Stomach (tissue), 4 donors: ENCODE measurements around the gene ANG.
"Not testable (repeated sequence)": the region's sequence is repeated elsewhere in the genome, so short reads cannot be mapped to it uniquely, and the experiment has no call there.

Experiments used
- CTCF ChIP-seq, 7 experiments: fragments of 450-650 bp in 4 of 7; fragments of 200-600 bp in 3 of 7; sonication (generic) in 3 of 7; IDR thresholded peaks; one replicate each; pipeline ENCODE4 v1.5.1; 2016 to 2019; ENCODE audit warnings: antibody characterized with exemption in 7 of 7, control low read depth in 2 of 7, mild to moderate bottlenecking in 1 of 7
- EP300 ChIP-seq: sonication (generic); formaldehyde crosslinking; IDR thresholded peaks from one replicate; pipeline ENCODE4 v1.6.1; 2017; ENCODE audit warnings: antibody characterized with exemption
- POLR2A ChIP-seq, 4 donors: fragments of 450-650 bp; IDR thresholded peaks; one replicate each; pipeline ENCODE4 v1.6.1; 2016; ENCODE audit warnings: antibody characterized with exemption in 4 of 4, control low read depth in 2 of 4, mild to moderate bottlenecking in 1 of 4, moderate library complexity in 1 of 4
- POLR2AphosphoS5 ChIP-seq, 3 donors: sonication (generic); formaldehyde crosslinking; IDR thresholded peaks; one replicate each; pipeline ENCODE4 v1.6.1; 2016; ENCODE audit warnings: antibody characterized with exemption in 3 of 3

DNA sequence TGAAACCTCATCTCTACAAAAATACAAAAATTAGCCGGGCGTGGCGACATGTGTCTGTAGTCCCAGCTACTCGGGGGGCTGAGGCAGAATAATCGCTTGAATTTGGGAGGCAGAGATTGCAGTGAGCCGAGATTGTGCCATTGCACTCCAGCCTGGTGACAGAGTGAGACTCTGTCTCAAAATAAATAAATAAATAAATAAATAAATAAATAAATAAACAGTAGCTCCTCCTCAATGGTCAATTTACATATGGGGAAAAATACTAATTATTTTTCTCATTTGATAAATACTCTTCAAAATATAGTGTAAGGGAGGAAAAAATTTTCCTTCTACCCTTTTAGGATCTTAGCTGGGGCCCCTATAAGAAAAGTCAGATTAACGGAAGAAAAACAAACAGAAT is 49.7 kb downstream of the ANG start:
- not testable (repeated sequence) for TF ChIP-seq CTCF (IDR thresholded peaks at IDR 0.05); EP300; POLR2A (IDR thresholded peaks at IDR 0.05); POLR2AphosphoS5 (IDR thresholded peaks at IDR 0.05)
